CD4-positive, alpha-beta T cell treated with Interleukin-17A for 1 hour (primary cell): Measurements from ENCODE around the gene RHBDF1.
"Not testable (repeated sequence)": the region's sequence is repeated elsewhere in the genome, so short reads cannot be mapped to it uniquely, and the experiment has no call there.

ENCODE experiments used
- DNase-seq: peaks from one replicate; pipeline ENCODE4 v3.0.0-alpha.2; 2020

The RHBDF1 gene

DNA sequence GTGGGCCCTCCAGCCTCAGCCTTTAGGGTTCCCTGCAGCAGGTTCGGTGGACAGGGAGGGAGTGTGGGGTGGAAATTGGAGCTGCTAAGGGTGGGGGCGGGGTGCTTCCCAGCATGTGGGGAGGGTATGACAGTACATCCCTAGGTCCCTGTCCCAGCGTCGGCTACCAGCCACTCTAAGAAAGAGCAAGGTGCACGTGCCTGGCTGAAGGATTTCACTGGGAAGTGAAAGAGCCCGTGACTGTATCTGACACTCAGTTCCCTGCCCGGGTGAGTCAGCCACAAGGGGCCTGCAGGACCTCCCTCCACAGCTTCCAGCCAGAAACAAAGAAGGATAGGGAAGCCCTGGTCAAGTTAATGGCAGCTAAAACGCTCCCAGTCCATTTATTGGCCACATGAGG, 14.7 kb downstream of the RHBDF1 start:
- DNase-seq = no peak

GRCh38 chr16:56231-56927, 16.1 kb downstream of the RHBDF1 start:
- DNase-seq = no peak

- no peak for DNase-seq
Measured at GRCh38 chr16:55571-56136, 16.8 kb downstream of the RHBDF1 start.

GRCh38 chr16:54237-54581, 18.2 kb downstream of the RHBDF1 start:
- DNase-seq = no peak

DNA sequence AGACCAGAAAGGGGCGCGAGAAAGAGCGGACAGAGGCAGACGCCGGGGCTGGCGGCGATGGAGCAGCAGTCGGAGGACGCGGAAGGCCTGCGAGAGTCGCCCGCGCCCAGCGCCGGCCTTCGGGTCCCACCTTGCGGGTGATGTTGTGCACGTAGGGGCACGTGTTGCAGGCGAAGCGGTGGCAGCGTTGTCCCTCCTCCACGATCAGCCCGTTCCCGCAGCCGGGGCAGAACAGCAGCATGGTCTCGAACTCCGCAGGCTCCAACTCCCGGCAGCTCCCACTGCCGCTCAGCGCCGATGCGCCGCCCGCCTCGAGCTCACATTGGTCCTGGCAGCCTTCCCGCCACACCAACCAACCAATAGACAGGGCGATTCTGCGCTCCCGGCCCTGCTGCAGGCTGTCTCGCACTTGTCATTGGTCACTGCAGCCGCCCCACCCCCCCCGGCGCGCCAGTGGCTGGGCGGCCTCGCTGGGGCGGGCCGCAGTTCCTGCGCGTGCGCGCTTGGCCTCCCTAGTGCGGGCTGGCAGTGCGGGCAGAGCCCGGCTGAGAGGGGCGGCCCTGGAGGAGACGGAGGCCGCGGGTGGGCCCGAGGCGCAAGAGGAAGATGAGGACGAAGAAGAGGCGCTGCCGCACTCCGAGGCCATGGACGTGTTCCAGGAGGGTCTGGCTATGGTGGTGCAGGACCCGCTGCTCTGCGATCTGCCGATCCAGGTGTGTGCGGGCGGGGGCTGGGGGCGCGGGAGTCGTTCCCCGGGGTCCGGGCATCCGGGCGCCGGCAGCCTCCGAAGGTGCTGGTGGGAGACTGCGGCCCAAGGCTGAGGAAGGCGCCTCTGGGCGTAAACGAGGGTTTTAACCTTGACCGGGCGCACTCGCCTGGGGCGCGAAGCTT, 18.8 kb downstream of the RHBDF1 start, which contains the start of the genes POLR3K and SNRNP25:
TSS of gene POLR3K (minus strand) at position 263 of the 891 bp plus-strand sequence. CDS start at position 241, 22 bp downstream.
TSS of gene SNRNP25 (plus strand) at position 483 of the 891 bp plus-strand sequence. CDS start at position 672, 189 bp downstream.
- DNase-seq = peak; percentile 98

DNA sequence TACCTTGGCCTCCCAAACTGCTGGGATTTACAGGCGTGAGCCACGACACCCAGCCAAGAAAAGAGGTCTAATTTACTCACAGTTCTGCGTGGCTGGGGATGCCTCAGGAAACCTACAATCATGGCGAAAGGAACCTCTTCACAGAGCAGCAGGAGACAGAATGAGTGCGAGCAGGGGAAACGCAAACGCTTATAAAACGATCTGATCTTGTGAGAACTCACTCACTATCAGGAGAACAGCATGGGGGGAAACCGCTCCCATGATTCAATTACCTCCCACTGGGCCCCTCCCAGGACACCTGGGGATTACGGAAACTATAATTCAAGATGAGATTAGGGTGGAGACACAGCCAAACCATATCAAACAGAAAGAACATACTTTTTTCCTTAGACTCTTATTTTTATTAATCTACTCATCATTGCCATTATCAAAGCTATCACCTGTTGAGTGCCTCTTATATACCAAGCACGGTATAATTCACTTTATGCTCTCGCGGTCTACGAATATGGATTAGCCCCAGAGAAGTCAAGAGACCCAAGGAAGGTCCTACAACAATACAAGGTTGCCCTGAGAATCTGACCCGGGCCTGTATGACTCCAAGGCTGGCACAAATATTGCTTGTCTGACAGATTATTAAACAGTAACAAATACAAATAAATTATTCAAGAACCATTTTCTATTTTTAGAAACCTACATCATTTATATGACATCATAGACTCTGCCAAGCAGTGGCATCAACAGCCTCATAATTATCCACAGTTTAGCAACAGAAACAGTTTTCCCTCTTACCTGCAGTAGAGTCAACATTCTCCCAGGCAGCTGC, 21.5 kb downstream of the RHBDF1 start:
- DNase-seq = no peak

- no peak for DNase-seq
Measured at GRCh38 chr16:47234-47633, 25.2 kb downstream of the RHBDF1 start.

- DNase-seq = not testable (repeated sequence)
Measured at GRCh38 chr16:46510-46909, 25.9 kb downstream of the RHBDF1 start.

DNA sequence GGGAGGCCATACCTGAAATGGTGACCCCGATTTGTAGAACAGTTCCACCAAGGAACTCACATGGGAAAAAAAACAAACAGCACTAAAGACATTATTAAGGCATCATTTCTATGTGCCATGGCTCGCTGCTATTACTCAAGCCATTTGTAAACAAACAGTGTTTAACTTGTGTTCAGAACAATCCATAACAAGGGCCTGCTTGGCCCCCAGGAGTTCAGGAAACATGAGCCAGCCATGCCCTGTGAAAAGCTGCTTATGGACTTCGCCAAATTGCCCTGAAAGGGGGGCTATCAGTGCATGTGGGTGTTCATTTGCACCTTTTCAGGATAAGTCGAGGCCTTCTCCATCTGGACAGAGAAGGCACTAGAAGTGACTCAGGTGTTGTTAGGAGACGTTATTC, 27.0 kb downstream of the RHBDF1 start:
- DNase-seq = no peak

- DNase-seq = no peak
Measured at GRCh38 chr16:44655-45054, 27.8 kb downstream of the RHBDF1 start.

- DNase-seq = no peak
Measured at GRCh38 chr16:43294-43693, 29.1 kb downstream of the RHBDF1 start.

DNA sequence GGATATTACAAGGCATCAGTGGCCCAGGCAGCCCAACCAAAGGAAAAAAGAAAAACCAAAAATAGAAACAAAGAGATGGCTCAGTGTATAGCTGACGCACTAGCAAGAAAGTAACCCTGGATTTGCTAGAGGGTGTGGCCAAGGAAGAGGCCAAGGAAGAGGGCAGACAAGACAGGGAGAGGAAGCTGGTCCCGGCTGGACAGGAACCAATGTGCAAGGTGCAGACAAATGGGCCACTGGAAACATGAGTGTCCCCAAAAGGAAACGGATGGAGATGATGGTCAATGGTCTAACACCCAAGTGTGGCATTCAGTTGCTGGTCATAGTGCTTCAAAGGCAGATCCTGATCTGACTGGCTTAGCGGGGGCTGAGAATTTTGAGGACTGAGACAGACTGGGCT, 29.7 kb downstream of the RHBDF1 start:
- no peak for DNase-seq

DNA sequence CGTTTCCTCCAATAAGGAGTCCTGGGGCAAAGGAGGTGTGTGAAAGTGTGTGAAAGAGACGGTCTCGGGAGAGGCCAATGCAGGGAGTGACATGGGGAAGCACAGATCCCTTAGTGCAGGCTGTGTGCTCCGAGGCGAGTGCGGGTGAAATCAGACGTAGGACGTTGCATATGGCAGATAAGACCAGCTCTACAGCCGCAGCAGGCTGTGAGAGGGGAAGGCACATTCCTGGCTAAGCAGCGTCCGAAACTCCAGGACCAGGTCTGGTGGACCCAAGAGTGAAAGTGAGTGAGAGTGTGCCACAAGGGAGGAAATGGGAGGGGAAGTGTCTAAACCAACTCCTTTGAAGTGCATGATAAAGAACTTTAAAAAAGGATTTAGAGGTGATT, 30.4 kb downstream of the RHBDF1 start:
- no peak for DNase-seq

DNA sequence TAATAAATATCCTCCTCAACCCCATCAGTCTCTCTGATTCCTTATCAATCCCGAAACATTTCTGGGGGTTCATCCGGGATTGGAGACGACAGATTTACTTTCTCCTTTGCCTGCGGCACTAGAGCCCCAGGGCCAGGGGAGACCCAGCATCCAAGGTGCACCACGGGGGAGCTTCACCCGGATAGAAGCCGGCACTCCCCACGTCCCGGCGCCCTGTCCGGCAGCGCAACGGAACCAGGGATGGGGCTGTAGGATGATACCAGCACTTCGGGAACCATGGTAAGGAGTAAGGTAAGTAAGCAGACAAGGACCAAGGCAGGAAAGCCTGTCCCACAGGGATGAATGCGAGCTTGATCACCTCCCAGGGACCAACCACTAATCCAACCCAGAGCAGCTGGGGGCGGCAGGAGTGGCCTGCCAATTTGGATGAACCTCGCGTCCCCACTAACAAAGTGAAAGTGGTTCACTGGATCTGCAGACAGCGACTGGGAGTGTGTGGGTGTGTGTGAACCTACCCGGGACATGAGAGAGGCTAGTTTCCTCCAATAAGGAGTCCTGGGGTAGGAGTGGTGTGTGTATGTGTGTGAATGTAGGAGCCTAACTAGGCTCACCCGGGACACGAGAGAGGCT, 30.9 kb downstream of the RHBDF1 start:
- DNase-seq = no peak

- DNase-seq = peak; percentile 74
Measured at GRCh38 chr16:38941-39892, 33.2 kb downstream of the RHBDF1 start.

DNA sequence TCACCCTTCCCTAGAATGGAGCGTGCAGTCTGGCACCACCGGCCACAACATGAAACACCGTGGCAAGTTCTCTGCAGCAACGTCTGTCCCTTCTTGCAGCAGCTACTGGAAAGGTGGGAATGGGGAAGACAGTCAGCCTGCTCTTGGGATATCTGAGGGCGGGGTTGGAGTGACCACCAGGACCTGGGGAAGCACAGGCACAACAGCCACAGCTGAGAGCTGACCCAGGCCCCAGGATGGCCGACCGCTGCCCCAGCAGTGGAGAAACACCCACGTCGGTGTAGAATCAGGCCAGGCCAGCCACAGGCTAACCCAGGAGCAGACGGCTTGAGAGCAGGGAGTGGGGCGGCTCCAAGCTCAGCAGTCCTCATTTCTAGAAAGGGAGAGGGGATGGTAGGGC, 34.2 kb downstream of the RHBDF1 start:
- not testable (repeated sequence) for DNase-seq

DNA sequence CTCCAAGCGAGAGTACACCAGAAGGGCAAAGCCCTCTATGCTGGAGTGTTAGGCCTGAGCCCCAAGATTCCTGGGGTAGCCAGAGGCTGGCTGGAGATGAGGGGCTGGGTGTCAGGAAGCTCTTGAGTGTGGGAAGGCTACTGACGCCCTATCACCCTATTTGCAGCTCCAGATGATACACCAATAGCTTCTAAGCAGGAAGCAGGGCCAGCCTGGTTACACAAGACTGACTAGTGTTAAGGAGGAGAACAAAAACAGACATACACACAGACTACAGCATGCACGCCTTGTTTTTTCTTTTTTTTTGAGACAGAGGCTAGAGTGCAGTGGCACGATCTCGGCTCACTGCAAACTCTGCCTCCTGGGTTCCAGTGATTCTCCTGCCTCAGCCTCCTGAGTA, 34.9 kb downstream of the RHBDF1 start:
- DNase-seq = no peak

- DNase-seq = no peak
Measured at GRCh38 chr16:36336-36984, 36.0 kb downstream of the RHBDF1 start.

- DNase-seq = no peak
Measured at GRCh38 chr16:35678-36305, 36.6 kb downstream of the RHBDF1 start.

GRCh38 chr16:35011-35677, 37.3 kb downstream of the RHBDF1 start:
- no peak for DNase-seq
